DMS79 (cell line): ENCODE data around the gene ANTXR1.

Experiments
- DNase-seq: peaks from one replicate; lab custom pipeline; 2025; lab: John Stamatoyannopoulos, UW

Gene ANTXR1

GRCh38 chr2:69074918-69075317 is 61.9 kb downstream of the ANTXR1 start:
- no peak for DNase-seq

- no peak for DNase-seq
Observed at GRCh38 chr2:69075486-69075885, 62.5 kb downstream of the ANTXR1 start.

- DNase-seq: no peak
Observed at GRCh38 chr2:69076601-69077000, 63.6 kb downstream of the ANTXR1 start.

GRCh38 chr2:69077252-69077950 is 64.4 kb downstream of the ANTXR1 start:
- no peak for DNase-seq

GRCh38 chr2:69080071-69080470 is 67.1 kb downstream of the ANTXR1 start:
- no peak for DNase-seq

GRCh38 chr2:69081001-69081580 is 68.1 kb downstream of the ANTXR1 start:
- no peak for DNase-seq

- DNase-seq: no peak
Observed at GRCh38 chr2:69081757-69082156, 68.8 kb downstream of the ANTXR1 start.

GRCh38 chr2:69082430-69082997 is 69.5 kb downstream of the ANTXR1 start:
- peak; percentile 69 for DNase-seq

- no peak for DNase-seq
Observed at GRCh38 chr2:69083235-69083748, 70.3 kb downstream of the ANTXR1 start.

GRCh38 chr2:69084492-69084891 is 71.5 kb downstream of the ANTXR1 start:
- DNase-seq: no peak

GRCh38 chr2:69086466-69086865 is 73.5 kb downstream of the ANTXR1 start:
- DNase-seq: no peak

- no peak for DNase-seq
Observed at GRCh38 chr2:69087211-69087911, 74.4 kb downstream of the ANTXR1 start.

GRCh38 chr2:69087912-69088240 is 74.9 kb downstream of the ANTXR1 start:
- DNase-seq: no peak

- DNase-seq: no peak
Observed at GRCh38 chr2:69088466-69088865, 75.5 kb downstream of the ANTXR1 start.

GRCh38 chr2:69089266-69089665 is 76.3 kb downstream of the ANTXR1 start:
- no peak for DNase-seq

- no peak for DNase-seq
Observed at GRCh38 chr2:69089998-69090397, 77.0 kb downstream of the ANTXR1 start.

- DNase-seq: no peak
Observed at GRCh38 chr2:69090820-69091219, 77.8 kb downstream of the ANTXR1 start.

- DNase-seq: no peak
Observed at GRCh38 chr2:69092857-69093256, 79.9 kb downstream of the ANTXR1 start.

GRCh38 chr2:69095305-69095704 is 82.3 kb downstream of the ANTXR1 start:
- no peak for DNase-seq

- no peak for DNase-seq
Observed at GRCh38 chr2:69096326-69097095, 83.5 kb downstream of the ANTXR1 start.

- no peak for DNase-seq
Observed at GRCh38 chr2:69097148-69097610, 84.2 kb downstream of the ANTXR1 start.
